Measurements from ENCODE around the gene MLXIPL.

MLXIPL gene

GRCh38 chr7:73573791-73574190 is 50.5 kb downstream of the MLXIPL start:
- no peak for TF ChIP-seq CTCF (IDR thresholded peaks at IDR 0.05; ENCODE audit: insufficient read depth, low read length, missing control alignments)
- POLR2A ChIA-PET: no interaction called here
- CTCF ChIA-PET: no interaction called here
- no peak for DNase-seq (ENCODE audit: low read depth, low spot score)
- no peak overlapping the region for H3K4me3 ChIP-seq (ENCODE audit: low read depth, low read length)

- H3K4me3 ChIP-seq (ENCODE audit: low read depth, low read length): no peak overlapping the region
- no peak for DNase-seq (ENCODE audit: low read depth, low spot score)
- CTCF ChIA-PET: no interaction called here
- TF ChIP-seq CTCF (IDR thresholded peaks at IDR 0.05; ENCODE audit: insufficient read depth, low read length, missing control alignments): no peak
- POLR2A ChIA-PET: no interaction called here
Measured at GRCh38 chr7:73573276-73573675, 51.0 kb downstream of the MLXIPL start.

- no peak for TF ChIP-seq CTCF (IDR thresholded peaks at IDR 0.05; ENCODE audit: insufficient read depth, low read length, missing control alignments)
- POLR2A ChIA-PET: no interaction called here
- DNase-seq (ENCODE audit: low read depth, low spot score): no peak
- CTCF ChIA-PET: no interaction called here
- no peak overlapping the region for H3K4me3 ChIP-seq (ENCODE audit: low read depth, low read length)
Measured at GRCh38 chr7:73572767-73573186, 51.5 kb downstream of the MLXIPL start.

GRCh38 chr7:73570977-73571376 is 53.3 kb downstream of the MLXIPL start:
- TF ChIP-seq CTCF (IDR thresholded peaks at IDR 0.05; ENCODE audit: insufficient read depth, low read length, missing control alignments): no peak
- ChIA-PET POLR2A (no interaction called here), CTCF (no interaction called here)
- DNase-seq (ENCODE audit: low read depth, low spot score): no peak
- no peak overlapping the region for H3K4me3 ChIP-seq (ENCODE audit: low read depth, low read length)

GRCh38 chr7:73570521-73570920 is 53.8 kb downstream of the MLXIPL start:
- POLR2A ChIA-PET: no interaction called here
- no peak overlapping the region for H3K4me3 ChIP-seq (ENCODE audit: low read depth, low read length)
- no peak for TF ChIP-seq CTCF (IDR thresholded peaks at IDR 0.05; ENCODE audit: insufficient read depth, low read length, missing control alignments)
- DNase-seq (ENCODE audit: low read depth, low spot score): no peak
- CTCF ChIA-PET: no interaction called here

DNA sequence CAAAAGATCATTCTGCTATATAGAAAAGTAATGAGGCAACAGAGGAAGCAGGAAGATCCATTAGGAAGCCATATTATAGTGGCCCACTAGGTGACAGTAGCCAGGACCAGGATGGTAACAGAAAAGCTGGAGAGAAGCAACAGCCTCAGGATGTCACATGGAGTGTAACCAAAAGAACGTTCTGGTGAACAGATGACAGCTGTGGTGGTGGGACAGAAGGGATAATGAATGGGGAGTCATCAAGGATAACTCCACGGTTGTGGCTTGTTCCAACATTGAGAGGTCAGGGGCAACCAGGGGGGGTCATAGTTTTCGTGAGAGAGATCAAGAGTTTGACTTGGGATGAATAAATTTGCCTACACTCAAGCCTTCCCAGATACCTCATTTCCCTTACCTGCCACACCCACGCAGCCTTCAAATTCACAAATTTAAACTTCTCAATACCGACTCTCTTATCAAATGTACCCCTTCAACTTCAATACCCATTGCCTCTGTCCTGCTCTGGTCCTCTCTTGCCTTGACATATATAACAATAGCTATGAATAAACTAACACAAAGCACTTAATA is 55.2 kb downstream of the MLXIPL start:
- DNase-seq (ENCODE audit: low read depth, low spot score): no peak
- ChIA-PET CTCF (interaction anchor here (1.1 kb wide), 1 partner anchor 157 kb away, joined by 5 read pairs; no protein-coding TSS in a partner anchor), POLR2A (interaction anchor here (0.9 kb wide), 1 partner anchor 12 kb away, joined by 4 read pairs; the partner anchor contains the start of gene BCL7B)

More for the DNA sequence above, 55.2 kb downstream of the MLXIPL start:
- TF ChIP-seq CTCF (IDR thresholded peaks at IDR 0.05; ENCODE audit: insufficient read depth, low read length, missing control alignments): no peak
- no peak overlapping the region for H3K4me3 ChIP-seq (ENCODE audit: low read depth, low read length)

Measured in AG04449 (cell line).